GM23338 (cell line): ENCODE measurements around the gene WWC1. TPM values are rescaled to one million over a fixed set of nuclear protein-coding genes. Genes with fewer than 3 reads are reported as not detected.

ENCODE experiments used
- ATAC-seq: fragments of 200-7000 bp; cut with Tn5 transposase; 3 replicates; pipeline ENCODE4 v1.9.1; 2020
- DNase-seq: peaks from one replicate; pipeline ENCODE4 v3.0.0-alpha.2; 2015; ENCODE audit warnings: low spot score
- H2AFZ ChIP-seq: fragments of 200-600 bp; sonication (generic); 2 replicates; pipeline ENCODE4 v1.8.0; 2016; ENCODE audit warnings: antibody characterized with exemption, mild to moderate bottlenecking, moderate library complexity
- H3F3A ChIP-seq: fragments of 200-600 bp; sonication (generic); replicated peaks from 2 replicates; pipeline ENCODE4 v1.8.0; 2017; ENCODE audit warnings: antibody characterized with exemption, mixed run types, low read depth
- H3K27ac ChIP-seq: fragments of 200-600 bp; sonication (generic); 2 replicates; pipeline ENCODE4 v1.6.1; 2016; ENCODE audit warnings: low read depth
- H3K27me3 ChIP-seq: fragments of 200-600 bp; sonication (generic); 2 replicates; pipeline ENCODE4 v1.8.0; 2016; ENCODE audit warnings: mild to moderate bottlenecking, mixed run types, moderate library complexity; ENCODE audit not compliant: insufficient read depth
- H3K36me3 ChIP-seq: fragments of 200-600 bp; sonication (generic); 2 replicates; pipeline ENCODE4 v1.8.0; 2016; ENCODE audit warnings: mild to moderate bottlenecking; ENCODE audit not compliant: insufficient read depth
- H3K4me1 ChIP-seq: fragments of 200-600 bp; sonication (generic); 2 replicates; pipeline ENCODE4 v1.8.0; 2016; ENCODE audit warnings: mild to moderate bottlenecking, moderate library complexity; ENCODE audit not compliant: insufficient read depth
- H3K4me2 ChIP-seq: fragments of 200-600 bp; sonication (generic); 2 replicates; pipeline ENCODE4 v1.7.1; 2017; ENCODE audit warnings: mixed run types
- H3K4me3 ChIP-seq: fragments of 200-600 bp; sonication (generic); 2 replicates; pipeline ENCODE4 v1.6.1; 2016; ENCODE audit warnings: mixed run types
- H3K79me2 ChIP-seq: fragments of 200-600 bp; sonication (generic); replicated peaks from 2 replicates; pipeline ENCODE4 v1.8.0; 2017; ENCODE audit warnings: mild to moderate bottlenecking; ENCODE audit not compliant: insufficient read depth
- H3K9me2 ChIP-seq: fragments of 200-600 bp; sonication (generic); 2 replicates; pipeline ENCODE4 v1.8.0; 2017; ENCODE audit not compliant: insufficient read depth
- H4K20me1 ChIP-seq: fragments of 200-600 bp; sonication (generic); replicated peaks from 2 replicates; pipeline ENCODE4 v1.8.0; 2017; ENCODE audit warnings: mild to moderate bottlenecking; ENCODE audit not compliant: insufficient read depth
- H3K27ac Mint-ChIP-seq: 2 replicates; pipeline ENCODE4 v1.8.0; 2020; ENCODE audit warnings: inconsistent platforms, mild to moderate bottlenecking, moderate library complexity, mixed read lengths
- H3K27me3 Mint-ChIP-seq: 3 replicates; pipeline ENCODE4 v1.8.0; 2022; ENCODE audit warnings: low read depth, mild to moderate bottlenecking, moderate library complexity, mixed read lengths, inconsistent platforms; ENCODE audit not compliant: insufficient read depth, poor library complexity
- H3K36me3 Mint-ChIP-seq: 3 replicates; pipeline ENCODE4 v1.8.0; 2021; ENCODE audit warnings: low read depth, mild to moderate bottlenecking, inconsistent platforms, moderate library complexity, mixed read lengths
- H3K4me1 Mint-ChIP-seq: 3 replicates; pipeline ENCODE4 v1.8.0; 2020; ENCODE audit warnings: mild to moderate bottlenecking, inconsistent platforms, mixed read lengths
- H3K4me3 Mint-ChIP-seq: 3 replicates; pipeline ENCODE4 v1.8.0; 2021; ENCODE audit warnings: moderate library complexity, mild to moderate bottlenecking, inconsistent platforms, mixed read lengths
- H3K9me3 Mint-ChIP-seq: 3 replicates; pipeline ENCODE4 v1.8.0; 2020; ENCODE audit warnings: moderate library complexity, mild to moderate bottlenecking, inconsistent platforms, mixed read lengths
- CTCF ChIP-seq, 2 experiments: fragments of 200-600 bp in 1 of 2; sonication (generic) in 1 of 2; conservative IDR thresholded peaks; 2 replicates each; pipeline versions ENCODE4 v1.5.1 to v1.6.1; 2016 to 2017; ENCODE audit warnings: antibody characterized with exemption in 2 of 2, low read depth in 2 of 2, mild to moderate bottlenecking in 2 of 2, moderate library complexity in 1 of 2
- JUNB ChIP-seq: IDR thresholded peaks from one replicate; pipeline ENCODE4 v1.6.1; 2016; ENCODE audit warnings: antibody characterized with exemption; ENCODE audit not compliant: unreplicated experiment
- NANOG ChIP-seq: IDR thresholded peaks from 2 replicates; pipeline ENCODE4 v1.6.1; 2016; ENCODE audit warnings: antibody characterized with exemption, borderline replicate concordance
- POLR2AphosphoS5 ChIP-seq: IDR thresholded peaks from 2 replicates; pipeline ENCODE4 v1.6.1; 2016; ENCODE audit warnings: antibody characterized with exemption, low read depth
- STAT1 ChIP-seq: IDR thresholded peaks from one replicate; pipeline ENCODE4 v1.6.1; 2016; ENCODE audit warnings: antibody characterized with exemption; ENCODE audit not compliant: unreplicated experiment
- ZNF331 ChIP-seq: fragments of 250-450 bp; sonication (Bioruptor Pico); IDR thresholded peaks from 2 replicates; pipeline ENCODE4 v1.5.0; 2020; ENCODE audit warnings: low read depth, mild to moderate bottlenecking, moderate library complexity
- ZNF462 ChIP-seq: fragments of 250-450 bp; sonication (Bioruptor Pico); IDR thresholded peaks from 2 replicates; pipeline ENCODE4 v1.5.0; 2020; ENCODE audit warnings: mild to moderate bottlenecking, moderate library complexity
- polyA plus RNA-seq: library from polyadenylated mRNA; unstranded; fragments of >200 nt; fragmentation: Nextera tagmentation; extraction: Ambion mirVana; gene quantifications from 2 replicates; pipeline ENCODE4 v1.2.1, GENCODE V29; 2016
- total RNA-seq: library from RNA; depleted of rRNA; stranded (reverse); fragments of >200 nt; shearing (Covaris generic); gene quantifications from 2 replicates; pipeline ENCODE4 v1.2.3, GENCODE V29; 2014

Gene WWC1
- total and polyA plus RNA-seq, 2 experiments from 2014 or later = 25.4 to 27.8 TPM

- TF ChIP-seq ZNF462 (CRISPR knock-in tag) = no peak
Measured at GRCh38 chr5:168251259-168251658, 40.2 kb upstream of the WWC1 start (continued).

GRCh38 chr5:168254013-168254693, 37.3 kb upstream of the WWC1 start:
- no peaks in the 10 kb centered on the region for H3K79me2 ChIP-seq
- no peaks in the 10 kb centered on the region for H3K27me3 ChIP-seq
- Mint-ChIP-seq H3K4me3 (no peak overlapping the region), H3K4me1 (no peaks in the 10 kb centered on the region; the same call in 2 of the 3 replicates), H3K36me3 (peaks cover 3% of the 10 kb centered on the region; the same call in 1 of the 3 replicates), H3K9me3 (no peaks in the 10 kb centered on the region; the same call in 2 of the 3 replicates), H3K27ac (no peak overlapping the region), H3K27me3 (no peaks in the 10 kb centered on the region)
- 0 out of 2 replicates have a peak, but pooled peaks cover 3% of the 10 kb centered on the region for H4K20me1 ChIP-seq
- no peak overlapping the region for H3K27ac ChIP-seq
- no peaks in the 10 kb centered on the region for H3K4me1 ChIP-seq
- H3K9me2 ChIP-seq = no peaks in the 10 kb centered on the region
- no peaks in the 10 kb centered on the region for H3F3A ChIP-seq
- no peak overlapping the region for H2AFZ ChIP-seq
- H3K4me3 ChIP-seq = no peak overlapping the region
- no peaks in the 10 kb centered on the region for H3K36me3 ChIP-seq
- no peak overlapping the region for H3K4me2 ChIP-seq
- ATAC-seq (no peak), DNase-seq (no peak)
- TF ChIP-seq POLR2AphosphoS5 = no peak
- no peak for TF ChIP-seq ZNF331 (CRISPR knock-in tag)
- TF ChIP-seq CTCF (conservative IDR thresholded peaks at IDR 0.05; ENCODE audit: low read depth in 2 of 2) = no peak
- TF ChIP-seq NANOG = no peak
- TF ChIP-seq JUNB = no peak
- TF ChIP-seq ZNF462 (CRISPR knock-in tag) = no peak
- TF ChIP-seq STAT1 = no peak
